A549 (cell line): ENCODE measurements around the gene S100A9. TPM values are rescaled to one million over a fixed set of nuclear protein-coding genes. Genes with fewer than 3 reads are reported as not detected.

ENCODE experiments used
- ATAC-seq, 2 experiments: fragments of 200-7000 bp in 1 of 2; fragments of >200 bp in 1 of 2; cut with Nextera tagmentation in 1 of 2; cut with Tn5 transposase in 1 of 2; 3 replicates each; pipeline versions ENCODE4 v1.8.0 to v1.9.1; 2018 to 2020; ENCODE audit warnings: mild to moderate bottlenecking in 1 of 2, moderate library complexity in 1 of 2
- CTCF ChIA-PET: fragments of 300-600 bp; sonication (Branson Sonifier 250); formaldehyde crosslinking; extraction: SDS; loops from one replicate; lab custom pipeline; 2021; ENCODE audit warnings: antibody characterized with exemption, inconsistent platforms; lab: Yijun Ruan, JAX
- POLR2A ChIA-PET: fragments of 350-600 bp; formaldehyde crosslinking; extraction: SDS; loops from one replicate; lab custom pipeline; 2021; ENCODE audit warnings: antibody characterized with exemption, inconsistent platforms; lab: Yijun Ruan, JAX
- DNase-seq, 2 experiments: peaks; one replicate each; pipeline versions ENCODE4 v3.0.0 to v3.0.0-alpha.2; 2011 to 2016; ENCODE audit warnings: low read depth in 1 of 2, low spot score in 1 of 2
- FAIRE-seq: peaks from 2 replicates; lab custom pipeline; 2011; peaks lifted over from hg19 to GRCh38; lab: Jason Lieb, UNC
- H3K27ac ChIP-seq, 2 experiments: fragments of >200 bp; sonication (Bioruptor Twin); formaldehyde crosslinking; 3 replicates each; pipeline ENCODE4 v1.5.1; 2016 to 2017
- H3K4me1 ChIP-seq: fragments of >200 bp; sonication (Bioruptor Twin); formaldehyde crosslinking; 3 replicates; pipeline ENCODE4 v1.6.1; 2016
- H3K4me2 ChIP-seq: fragments of >200 bp; sonication (Bioruptor Twin); formaldehyde crosslinking; 3 replicates; pipeline ENCODE4 v1.6.1; 2016
- H3K4me3 ChIP-seq: fragments of >200 bp; sonication (Bioruptor Twin); formaldehyde crosslinking; 3 replicates; pipeline ENCODE4 v1.5.1; 2016
- H3K9me3 ChIP-seq: fragments of >200 bp; sonication (Bioruptor Twin); formaldehyde crosslinking; 3 replicates; pipeline ENCODE4 v1.6.1; 2016
- CBX2 ChIP-seq: fragments of 200-600 bp; sonication (generic); IDR thresholded peaks from 2 replicates; pipeline ENCODE4 v1.6.1; 2016; ENCODE audit warnings: low read depth, mild to moderate bottlenecking, borderline replicate concordance
- CEBPB ChIP-seq, 2 experiments: fragments of >200 bp in 1 of 2; sonication (Bioruptor Twin) in 1 of 2; formaldehyde crosslinking in 1 of 2; IDR thresholded peaks; 2 replicates each; pipeline ENCODE4 v1.6.1; 2012 to 2016
- CHD2 ChIP-seq: fragments of 150-350 bp; IDR thresholded peaks from 2 replicates; pipeline ENCODE4 v1.6.1; 2014; ENCODE audit warnings: low read length; ENCODE audit not compliant: partially characterized antibody
- CHD4 ChIP-seq: fragments of 200-600 bp; sonication (generic); IDR thresholded peaks from 2 replicates; pipeline ENCODE4 v1.6.1; 2016; ENCODE audit warnings: antibody characterized with exemption, mild to moderate bottlenecking, borderline replicate concordance
- E2F6 ChIP-seq: IDR thresholded peaks from 2 replicates; pipeline ENCODE4 v1.6.1; 2012; ENCODE audit warnings: low read depth, borderline replicate concordance
- EHF ChIP-seq: fragments of 250-450 bp; sonication (Bioruptor Pico); IDR thresholded peaks from 2 replicates; pipeline ENCODE4 v1.5.0; 2020; ENCODE audit warnings: mild to moderate bottlenecking
- FOSB ChIP-seq: fragments of 250-450 bp; sonication (Bioruptor Pico); IDR thresholded peaks from 2 replicates; pipeline ENCODE4 v1.5.0; 2020; ENCODE audit warnings: mild to moderate bottlenecking, moderate library complexity
- HDAC2 ChIP-seq: fragments of 200-600 bp; sonication (generic); IDR thresholded peaks from 2 replicates; pipeline ENCODE4 v1.6.1; 2016
- HES2 ChIP-seq: fragments of >200 bp; sonication (Bioruptor Twin); formaldehyde crosslinking; IDR thresholded peaks from 2 replicates; pipeline ENCODE4 v1.6.1; 2016
- HMGXB4 ChIP-seq: fragments of 250-450 bp; sonication (Bioruptor Pico); IDR thresholded peaks from 2 replicates; pipeline ENCODE4 v1.5.0; 2021; ENCODE audit warnings: mild to moderate bottlenecking, moderate library complexity, borderline replicate concordance
- HOXA7 ChIP-seq: fragments of 250-450 bp; sonication (Bioruptor Pico); IDR thresholded peaks from 2 replicates; pipeline ENCODE4 v1.5.0; 2020; ENCODE audit warnings: mild to moderate bottlenecking, moderate library complexity
- HOXB5 ChIP-seq: fragments of 250-450 bp; sonication (Bioruptor Pico); IDR thresholded peaks from 2 replicates; pipeline ENCODE4 v1.5.0; 2020; ENCODE audit warnings: mild to moderate bottlenecking, moderate library complexity
- JUN ChIP-seq, 2 experiments: fragments of >200 bp; sonication (Bioruptor Twin); formaldehyde crosslinking; IDR thresholded peaks; 2 replicates in 1 of 2; 3 replicates in 1 of 2; pipeline ENCODE4 v1.6.1; 2016 to 2017
- KDM5A ChIP-seq: fragments of 200-600 bp; sonication (generic); IDR thresholded peaks from 2 replicates; pipeline ENCODE4 v1.6.1; 2016; ENCODE audit warnings: antibody characterized with exemption, mild to moderate bottlenecking
- MAZ ChIP-seq: fragments of 150-350 bp; IDR thresholded peaks from 2 replicates; pipeline ENCODE4 v1.6.1; 2014; ENCODE audit warnings: antibody characterized with exemption, low read depth, low read length, borderline replicate concordance
- NPAS2 ChIP-seq: fragments of 250-450 bp; sonication (Bioruptor Pico); IDR thresholded peaks from 2 replicates; pipeline ENCODE4 v1.8.0; 2022; ENCODE audit warnings: mild to moderate bottlenecking, moderate library complexity, borderline replicate concordance
- NR3C1 ChIP-seq: fragments of >200 bp; sonication (Bioruptor Twin); formaldehyde crosslinking; IDR thresholded peaks from 3 replicates; pipeline ENCODE4 v1.6.1; 2017
- PBX3 ChIP-seq: IDR thresholded peaks from 2 replicates; pipeline ENCODE4 v1.6.1; 2012
- POLR2A ChIP-seq: IDR thresholded peaks from 2 replicates; pipeline ENCODE4 v1.6.1; 2012; ENCODE audit warnings: mild to moderate bottlenecking, low read length
- POLR2AphosphoS2 ChIP-seq: conservative IDR thresholded peaks from 2 replicates; pipeline ENCODE4 v1.6.1; 2012; ENCODE audit warnings: low read length, improper control_type of control experiment, inconsistent platforms
- RAD21 ChIP-seq, 2 experiments: fragments of >200 bp in 1 of 2; sonication (Bioruptor Twin) in 1 of 2; formaldehyde crosslinking in 1 of 2; IDR thresholded peaks in 1 of 2; conservative IDR thresholded peaks in 1 of 2; 2 replicates in 1 of 2; 3 replicates in 1 of 2; pipeline ENCODE4 v1.6.1; 2012 to 2018; ENCODE audit warnings: inconsistent platforms in 1 of 2
- RARB ChIP-seq: fragments of 250-450 bp; sonication (Bioruptor Pico); IDR thresholded peaks from 2 replicates; pipeline ENCODE4 v1.8.0; 2021; ENCODE audit warnings: mild to moderate bottlenecking, moderate library complexity
- REST ChIP-seq: fragments of 200-600 bp; sonication (generic); IDR thresholded peaks from 2 replicates; pipeline ENCODE4 v1.6.1; 2016; ENCODE audit warnings: antibody characterized with exemption, mild to moderate bottlenecking, moderate library complexity
- RNF2 ChIP-seq: fragments of 200-600 bp; sonication (generic); IDR thresholded peaks from 2 replicates; pipeline ENCODE4 v1.6.1; 2016; ENCODE audit warnings: low read depth, mild to moderate bottlenecking, antibody characterized with exemption, moderate library complexity, borderline replicate concordance
- SMC3 ChIP-seq: fragments of >200 bp; sonication (Bioruptor Twin); formaldehyde crosslinking; IDR thresholded peaks from 3 replicates; pipeline ENCODE4 v1.6.1; 2018; ENCODE audit warnings: inconsistent platforms
- TFCP2L1 ChIP-seq: fragments of 250-450 bp; sonication (Bioruptor Pico); IDR thresholded peaks from 2 replicates; pipeline ENCODE4 v1.5.0; 2021; ENCODE audit warnings: mild to moderate bottlenecking
- TP53 ChIP-seq: fragments of 250-450 bp; sonication (Bioruptor Pico); IDR thresholded peaks from 2 replicates; pipeline ENCODE4 v1.5.0; 2021; ENCODE audit warnings: mild to moderate bottlenecking, moderate library complexity
- WGBS: methylation state at CpG from one replicate; pipeline ENCODE4 v1.1.6; 2017; ENCODE audit errors: missing lambda C conversion rate; 5-methylcytosine and 5-hydroxymethylcytosine counted together
- polyA plus RNA-seq, 4 experiments: library from polyadenylated mRNA; depleted of rRNA in 3 of 4; stranded (reverse); fragments of >200 nt; fragmentation: RNase III in 1 of 4; extraction: RNeasy Plus Mini Kit Qiagen cat#74134 plus additional on column Dnase treatment in 1 of 4; gene quantifications; 2 replicates in 3 of 4; 3 replicates in 1 of 4; pipeline ENCODE4 v1.2.3, GENCODE V29; 2011 to 2017
- TF ChIP-seq, protein P1 (sequence below): fragments of >200 bp; sonication (Bioruptor Twin); formaldehyde crosslinking; IDR thresholded peaks from 3 replicates; pipeline ENCODE4 v1.5.1; 2016
- TF ChIP-seq, protein P2 (sequence below): IDR thresholded peaks from 2 replicates; pipeline ENCODE4 v1.6.1; 2012

Gene S100A9
- polyA plus RNA-seq, 2 of the 4 experiments (the other 2 are of a cell fraction): 0.90 to 3.1 TPM

DNA sequence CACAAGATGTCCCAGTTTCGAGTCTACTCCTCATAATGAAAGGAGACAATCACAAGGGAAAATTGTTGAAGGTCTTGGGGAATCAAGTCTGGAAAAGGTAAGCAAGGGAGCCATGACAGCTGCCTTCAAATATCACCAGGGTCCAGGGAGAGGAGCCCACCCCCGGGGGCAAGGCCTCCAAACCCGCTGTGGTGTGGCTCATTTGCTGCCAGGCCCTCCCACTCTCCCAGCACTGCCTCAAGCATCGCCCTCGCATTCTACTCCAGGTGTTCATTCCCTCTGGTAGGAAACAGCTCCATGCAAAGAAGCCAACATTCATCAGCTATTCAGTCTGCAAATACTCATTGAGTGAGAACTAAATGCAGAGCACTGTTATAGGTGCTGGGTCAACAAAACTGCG is 8.6 kb downstream of the S100A9 start:
- no peaks in the 10 kb centered on the region for H3K9me3 ChIP-seq
- H3K4me3 ChIP-seq: no peak overlapping the region
- ATAC-seq (no peak), DNase-seq (no peak), FAIRE-seq (no peak)
- H3K4me1 ChIP-seq: no peaks in the 10 kb centered on the region
- H3K4me2 ChIP-seq: no peak overlapping the region
- ChIA-PET CTCF (interaction anchor here (1.2 to 7.7 kb wide), 4 partner anchors 9 to 128 kb away, joined by 3 to 70 read pairs (median 14); partner anchors contain the start of gene S100A12), POLR2A (no interaction called here)
- TF ChIP-seq FOSB (no peak), KDM5A (no peak), RAD21 (conservative IDR thresholded peaks at IDR 0.05 in 1 of 2, IDR thresholded peaks at IDR 0.05 in 1 of 2) (no peak), TFCP2L1 (CRISPR knock-in tag) (no peak), CHD2 (no peak), NR3C1 (no peak), HOXA7 (CRISPR knock-in tag) (no peak), RARB (CRISPR knock-in tag) (no peak), SMC3 (no peak), RNF2 (no peak), CEBPB (IDR thresholded peaks at IDR 0.05) (no peak), POLR2AphosphoS2 (no peak)
- 24% methylated on average over 6 of the region's 6 CpGs for WGBS
- no peak overlapping the region for H3K27ac ChIP-seq

DNA sequence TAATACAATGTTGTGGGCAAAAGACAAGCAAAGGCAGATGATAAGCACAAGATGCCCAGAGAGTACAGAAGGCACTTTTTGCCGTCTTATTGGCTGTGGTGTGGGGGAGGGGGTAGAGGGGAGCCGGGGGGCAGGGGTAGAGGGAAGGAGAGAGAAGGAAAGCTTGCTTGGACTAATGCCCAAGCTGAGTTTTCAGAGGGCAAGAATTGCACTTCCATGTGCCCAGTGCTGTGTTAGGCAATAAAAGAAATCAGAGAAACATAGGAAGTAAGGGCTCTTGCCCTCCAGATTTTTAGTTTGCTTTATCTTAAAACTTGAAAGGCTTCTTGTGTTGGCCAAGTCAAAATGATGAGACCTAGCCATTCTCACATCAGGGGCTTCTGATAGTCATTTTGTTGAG is 9.4 kb downstream of the S100A9 start:
- ChIA-PET CTCF (interaction anchor here (1.4 to 7.7 kb wide), 4 partner anchors 12 to 127 kb away, joined by 5 to 70 read pairs (median 14); no protein-coding TSS in a partner anchor), POLR2A (no interaction called here)
- FAIRE-seq: no peak

More for the DNA sequence above, 9.4 kb downstream of the S100A9 start:
- H3K9me3 ChIP-seq: no peaks in the 10 kb centered on the region
- H3K4me2 ChIP-seq: no peak overlapping the region
- H3K4me1 ChIP-seq: no peaks in the 10 kb centered on the region
- 29% methylated on average over 1 of the region's 2 CpGs for WGBS
- no peak overlapping the region for H3K27ac ChIP-seq
- TF ChIP-seq REST (no peak), CBX2 (no peak), HDAC2 (no peak), POLR2A (no peak), HOXB5 (no peak), CHD4 (no peak), SMC3 (no peak), TP53 (CRISPR knock-in tag) (no peak), PBX3 (no peak), EHF (CRISPR knock-in tag) (no peak), E2F6 (no peak), HMGXB4 (CRISPR knock-in tag) (no peak), HES2 (no peak), JUN (IDR thresholded peaks at IDR 0.05) (no peak), TFCP2L1 (CRISPR knock-in tag) (no peak), MAZ (no peak), NPAS2 (no peak)
- TF ChIP-seq, protein P1, sequence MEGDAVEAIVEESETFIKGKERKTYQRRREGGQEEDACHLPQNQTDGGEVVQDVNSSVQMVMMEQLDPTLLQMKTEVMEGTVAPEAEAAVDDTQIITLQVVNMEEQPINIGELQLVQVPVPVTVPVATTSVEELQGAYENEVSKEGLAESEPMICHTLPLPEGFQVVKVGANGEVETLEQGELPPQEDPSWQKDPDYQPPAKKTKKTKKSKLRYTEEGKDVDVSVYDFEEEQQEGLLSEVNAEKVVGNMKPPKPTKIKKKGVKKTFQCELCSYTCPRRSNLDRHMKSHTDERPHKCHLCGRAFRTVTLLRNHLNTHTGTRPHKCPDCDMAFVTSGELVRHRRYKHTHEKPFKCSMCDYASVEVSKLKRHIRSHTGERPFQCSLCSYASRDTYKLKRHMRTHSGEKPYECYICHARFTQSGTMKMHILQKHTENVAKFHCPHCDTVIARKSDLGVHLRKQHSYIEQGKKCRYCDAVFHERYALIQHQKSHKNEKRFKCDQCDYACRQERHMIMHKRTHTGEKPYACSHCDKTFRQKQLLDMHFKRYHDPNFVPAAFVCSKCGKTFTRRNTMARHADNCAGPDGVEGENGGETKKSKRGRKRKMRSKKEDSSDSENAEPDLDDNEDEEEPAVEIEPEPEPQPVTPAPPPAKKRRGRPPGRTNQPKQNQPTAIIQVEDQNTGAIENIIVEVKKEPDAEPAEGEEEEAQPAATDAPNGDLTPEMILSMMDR: no peak
- TF ChIP-seq, protein P2, sequence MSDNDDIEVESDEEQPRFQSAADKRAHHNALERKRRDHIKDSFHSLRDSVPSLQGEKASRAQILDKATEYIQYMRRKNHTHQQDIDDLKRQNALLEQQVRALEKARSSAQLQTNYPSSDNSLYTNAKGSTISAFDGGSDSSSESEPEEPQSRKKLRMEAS: no peak
- DNase-seq (no peak), ATAC-seq (no peak)
- H3K4me3 ChIP-seq: no peak overlapping the region
